WTC11 (cell line): ENCODE measurements around the gene TIMD4. TPM values are rescaled to one million over a fixed set of nuclear protein-coding genes. Genes with fewer than 3 reads are reported as not detected.

Experiments
- ATAC-seq: fragments of 200-7000 bp; cut with Tn5 transposase; 2 replicates; pipeline ENCODE4 v1.10.0; 2021; ENCODE audit warnings: mild to moderate bottlenecking, moderate library complexity
- CTCF ChIA-PET: fragments of 300-600 bp; sonication (Branson Sonifier 250); formaldehyde crosslinking; loops from one replicate; lab custom pipeline; 2021; ENCODE audit warnings: antibody characterized with exemption; lab: Charles Lee
- POLR2A ChIA-PET: fragments of 350-600 bp; sonication (Branson Sonifier 250); formaldehyde crosslinking; loops from one replicate; lab custom pipeline; 2021; ENCODE audit warnings: antibody characterized with exemption; lab: Charles Lee
- DNase-seq: peaks from one replicate; pipeline ENCODE4 v3.0.0; 2021; ENCODE audit warnings: low spot score
- H3K27ac Mint-ChIP-seq: 2 replicates; pipeline ENCODE4 v1.8.0; 2021; ENCODE audit warnings: mixed read lengths
- H3K27me3 Mint-ChIP-seq: 2 replicates; pipeline ENCODE4 v1.8.0; 2021; ENCODE audit warnings: low read depth, mild to moderate bottlenecking, moderate library complexity, mixed read lengths
- H3K36me3 Mint-ChIP-seq: 2 replicates; pipeline ENCODE4 v1.8.0; 2021; ENCODE audit warnings: mixed read lengths
- H3K4me1 Mint-ChIP-seq: 2 replicates; pipeline ENCODE4 v1.8.0; 2022; ENCODE audit warnings: mixed read lengths
- H3K4me3 Mint-ChIP-seq: 2 replicates; pipeline ENCODE4 v1.8.0; 2021; ENCODE audit warnings: mild to moderate bottlenecking, moderate library complexity, mixed read lengths
- H3K9me3 Mint-ChIP-seq: 2 replicates; pipeline ENCODE4 v1.8.0; 2021; ENCODE audit warnings: mixed read lengths
- ATF2 ChIP-seq: sonication (generic); formaldehyde crosslinking; IDR thresholded peaks from 2 replicates; pipeline ENCODE4 v1.8.1; 2022; ENCODE audit warnings: low read depth, missing genetic modification reagents, borderline replicate concordance
- E2F1 ChIP-seq: sonication (generic); formaldehyde crosslinking; IDR thresholded peaks from 2 replicates; pipeline ENCODE4 v1.8.0; 2022; ENCODE audit warnings: mild to moderate bottlenecking, missing genetic modification reagents
- ETV6 ChIP-seq: sonication (generic); formaldehyde crosslinking; IDR thresholded peaks from 2 replicates; pipeline ENCODE4 v1.8.1; 2022; ENCODE audit warnings: mild to moderate bottlenecking, missing genetic modification reagents
- FOXK1 ChIP-seq: sonication (generic); formaldehyde crosslinking; IDR thresholded peaks from 2 replicates; pipeline ENCODE4 v1.8.0; 2022; ENCODE audit warnings: mild to moderate bottlenecking, moderate library complexity, missing genetic modification reagents
- FOXP1 ChIP-seq: sonication (generic); formaldehyde crosslinking; IDR thresholded peaks from 2 replicates; pipeline ENCODE4 v1.8.0; 2022; ENCODE audit warnings: missing genetic modification reagents, mild to moderate bottlenecking, moderate library complexity, borderline replicate concordance
- FOXP4 ChIP-seq: sonication (generic); formaldehyde crosslinking; IDR thresholded peaks from 2 replicates; pipeline ENCODE4 v1.8.0; 2022; ENCODE audit warnings: mild to moderate bottlenecking, missing genetic modification reagents
- HMGA2 ChIP-seq: fragments of 250-450 bp; sonication (Bioruptor Pico); IDR thresholded peaks from 2 replicates; pipeline ENCODE4 v1.4.0; 2021; ENCODE audit warnings: mild to moderate bottlenecking, moderate library complexity
- JUN ChIP-seq: sonication (generic); formaldehyde crosslinking; IDR thresholded peaks from 2 replicates; pipeline ENCODE4 v1.8.0; 2023; ENCODE audit warnings: mild to moderate bottlenecking, missing genetic modification reagents
- MAX ChIP-seq: sonication (generic); formaldehyde crosslinking; IDR thresholded peaks from 2 replicates; pipeline ENCODE4 v1.8.0; 2022; ENCODE audit warnings: mild to moderate bottlenecking, missing genetic modification reagents
- MLX ChIP-seq: sonication (generic); formaldehyde crosslinking; IDR thresholded peaks from 2 replicates; pipeline ENCODE4 v1.8.1; 2023; ENCODE audit warnings: mild to moderate bottlenecking, missing genetic modification reagents, moderate library complexity
- NFYB ChIP-seq: sonication (generic); formaldehyde crosslinking; conservative IDR thresholded peaks from 2 replicates; pipeline ENCODE4 v1.8.0; 2022; ENCODE audit warnings: low read depth, missing genetic modification reagents
- RELA ChIP-seq: sonication (generic); formaldehyde crosslinking; IDR thresholded peaks from 2 replicates; pipeline ENCODE4 v1.8.1; 2022; ENCODE audit warnings: missing genetic modification reagents, mild to moderate bottlenecking, borderline replicate concordance
- SP1 ChIP-seq: sonication (generic); formaldehyde crosslinking; conservative IDR thresholded peaks from 2 replicates; pipeline ENCODE4 v1.8.1; 2022; ENCODE audit warnings: missing genetic modification reagents
- TCF7 ChIP-seq: sonication (generic); formaldehyde crosslinking; IDR thresholded peaks from 2 replicates; pipeline ENCODE4 v1.8.0; 2022; ENCODE audit warnings: mild to moderate bottlenecking, low read depth, missing genetic modification reagents, moderate library complexity
- USF1 ChIP-seq: sonication (generic); formaldehyde crosslinking; IDR thresholded peaks from 2 replicates; pipeline ENCODE4 v1.8.0; 2022; ENCODE audit warnings: mild to moderate bottlenecking, missing genetic modification reagents
- USF2 ChIP-seq: sonication (generic); formaldehyde crosslinking; IDR thresholded peaks from 2 replicates; pipeline ENCODE4 v1.8.1; 2023; ENCODE audit warnings: mild to moderate bottlenecking, missing genetic modification reagents, moderate library complexity
- ZBTB21 ChIP-seq: sonication (generic); formaldehyde crosslinking; IDR thresholded peaks from 2 replicates; pipeline ENCODE4 v1.8.1; 2023; ENCODE audit warnings: mild to moderate bottlenecking, missing genetic modification reagents, borderline replicate concordance
- ZMAT4 ChIP-seq: fragments of 250-450 bp; sonication (Bioruptor Pico); IDR thresholded peaks from 2 replicates; pipeline ENCODE4 v1.9.0; 2021; ENCODE audit warnings: mild to moderate bottlenecking
- ZNF138 ChIP-seq: sonication (generic); formaldehyde crosslinking; conservative IDR thresholded peaks from 2 replicates; pipeline ENCODE4 v1.8.1; 2022; ENCODE audit warnings: mild to moderate bottlenecking, moderate library complexity, missing genetic modification reagents
- total RNA-seq: library from RNA; stranded (reverse); gene quantifications from 3 replicates; pipeline ENCODE4 v1.2.3, GENCODE V29; 2021
- TF ChIP-seq, protein P1 (sequence below): sonication (generic); formaldehyde crosslinking; IDR thresholded peaks from 2 replicates; pipeline ENCODE4 v1.8.0; 2023; ENCODE audit warnings: mild to moderate bottlenecking, missing genetic modification reagents
- TF ChIP-seq, protein P2 (sequence below): fragments of 250-450 bp; sonication (Bioruptor Pico); IDR thresholded peaks from 2 replicates; pipeline ENCODE4 v1.9.0; 2021; ENCODE audit warnings: moderate library complexity, mild to moderate bottlenecking, inconsistent platforms, borderline replicate concordance
- TF ChIP-seq, protein P3 (sequence below): sonication (generic); formaldehyde crosslinking; IDR thresholded peaks from 2 replicates; pipeline ENCODE4 v1.8.0; 2022; ENCODE audit warnings: missing genetic modification reagents

The TIMD4 gene
- total RNA-seq, 1 experiment from 2014 or later: 0.13 TPM

GRCh38 chr5:156984064-156984463 lies 21.0 kb upstream of the TIMD4 start (continued):
- TF ChIP-seq ETV6 (CRISPR knock-in tag): no peak
- TF ChIP-seq SP1: no peak
- no peak for TF ChIP-seq RELA (CRISPR knock-in tag)
- TF ChIP-seq ZBTB21 (CRISPR knock-in tag): no peak
- TF ChIP-seq, protein P1, sequence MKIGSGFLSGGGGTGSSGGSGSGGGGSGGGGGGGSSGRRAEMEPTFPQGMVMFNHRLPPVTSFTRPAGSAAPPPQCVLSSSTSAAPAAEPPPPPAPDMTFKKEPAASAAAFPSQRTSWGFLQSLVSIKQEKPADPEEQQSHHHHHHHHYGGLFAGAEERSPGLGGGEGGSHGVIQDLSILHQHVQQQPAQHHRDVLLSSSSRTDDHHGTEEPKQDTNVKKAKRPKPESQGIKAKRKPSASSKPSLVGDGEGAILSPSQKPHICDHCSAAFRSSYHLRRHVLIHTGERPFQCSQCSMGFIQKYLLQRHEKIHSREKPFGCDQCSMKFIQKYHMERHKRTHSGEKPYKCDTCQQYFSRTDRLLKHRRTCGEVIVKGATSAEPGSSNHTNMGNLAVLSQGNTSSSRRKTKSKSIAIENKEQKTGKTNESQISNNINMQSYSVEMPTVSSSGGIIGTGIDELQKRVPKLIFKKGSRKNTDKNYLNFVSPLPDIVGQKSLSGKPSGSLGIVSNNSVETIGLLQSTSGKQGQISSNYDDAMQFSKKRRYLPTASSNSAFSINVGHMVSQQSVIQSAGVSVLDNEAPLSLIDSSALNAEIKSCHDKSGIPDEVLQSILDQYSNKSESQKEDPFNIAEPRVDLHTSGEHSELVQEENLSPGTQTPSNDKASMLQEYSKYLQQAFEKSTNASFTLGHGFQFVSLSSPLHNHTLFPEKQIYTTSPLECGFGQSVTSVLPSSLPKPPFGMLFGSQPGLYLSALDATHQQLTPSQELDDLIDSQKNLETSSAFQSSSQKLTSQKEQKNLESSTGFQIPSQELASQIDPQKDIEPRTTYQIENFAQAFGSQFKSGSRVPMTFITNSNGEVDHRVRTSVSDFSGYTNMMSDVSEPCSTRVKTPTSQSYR: no peak
- TF ChIP-seq ZMAT4 (CRISPR knock-in tag): no peak
- TF ChIP-seq MAX: no peak
- no peak for TF ChIP-seq E2F1 (CRISPR knock-in tag)

DNA sequence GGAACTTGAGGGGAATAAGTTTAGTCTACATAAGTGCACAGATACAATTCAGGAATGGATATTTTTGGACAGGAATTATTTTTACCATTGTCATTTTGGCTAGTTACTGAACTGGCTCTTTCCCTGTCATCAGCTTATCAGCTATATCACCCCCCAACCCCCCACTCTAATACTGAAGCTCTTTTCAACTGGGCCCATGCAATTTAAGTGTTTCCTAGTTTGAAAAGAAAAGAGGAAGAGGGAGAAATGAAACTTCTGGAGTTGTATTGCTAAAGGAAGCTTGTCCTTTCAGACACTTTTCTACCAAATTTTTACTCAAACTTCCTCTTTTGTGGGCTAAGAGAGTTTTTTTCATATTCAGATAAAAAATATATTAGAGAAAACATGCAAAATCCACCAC lies 18.5 kb upstream of the TIMD4 start:
- ChIA-PET POLR2A (no interaction called here), CTCF (no interaction called here)
- no peaks in the 10 kb centered on the region for H3K36me3 Mint-ChIP-seq
- DNase-seq (no peak), ATAC-seq (no peak)
- no peak overlapping the region for H3K4me3 Mint-ChIP-seq
- H3K27me3 Mint-ChIP-seq: no peaks in the 10 kb centered on the region; the same call in 1 of the 2 replicates
- H3K27ac Mint-ChIP-seq: no peak overlapping the region
- H3K4me1 Mint-ChIP-seq: no peaks in the 10 kb centered on the region
- peaks cover 5% of the 10 kb centered on the region; the same call in 1 of the 2 replicates for H3K9me3 Mint-ChIP-seq
- no peak for TF ChIP-seq ATF2 (CRISPR knock-in tag)
- TF ChIP-seq NFYB (CRISPR knock-in tag): no peak
- no peak for TF ChIP-seq FOXK1
- TF ChIP-seq ZNF138 (CRISPR knock-in tag): no peak
- no peak for TF ChIP-seq JUN (CRISPR knock-in tag)
- TF ChIP-seq FOXP4 (CRISPR knock-in tag): no peak
- no peak for TF ChIP-seq USF2 (CRISPR knock-in tag)
- no peak for TF ChIP-seq MLX (CRISPR knock-in tag)
- no peak for TF ChIP-seq FOXP1 (CRISPR knock-in tag)
- TF ChIP-seq, protein P2, sequence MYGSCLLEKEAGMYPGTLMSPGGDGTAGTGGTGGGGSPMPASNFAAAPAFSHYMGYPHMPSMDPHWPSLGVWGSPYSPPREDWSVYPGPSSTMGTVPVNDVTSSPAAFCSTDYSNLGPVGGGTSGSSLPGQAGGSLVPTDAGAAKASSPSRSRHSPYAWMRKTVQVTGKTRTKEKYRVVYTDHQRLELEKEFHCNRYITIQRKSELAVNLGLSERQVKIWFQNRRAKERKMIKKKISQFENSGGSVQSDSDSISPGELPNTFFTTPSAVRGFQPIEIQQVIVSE (CRISPR knock-in tag): no peak
- TF ChIP-seq HMGA2: no peak
- TF ChIP-seq, protein P3, sequence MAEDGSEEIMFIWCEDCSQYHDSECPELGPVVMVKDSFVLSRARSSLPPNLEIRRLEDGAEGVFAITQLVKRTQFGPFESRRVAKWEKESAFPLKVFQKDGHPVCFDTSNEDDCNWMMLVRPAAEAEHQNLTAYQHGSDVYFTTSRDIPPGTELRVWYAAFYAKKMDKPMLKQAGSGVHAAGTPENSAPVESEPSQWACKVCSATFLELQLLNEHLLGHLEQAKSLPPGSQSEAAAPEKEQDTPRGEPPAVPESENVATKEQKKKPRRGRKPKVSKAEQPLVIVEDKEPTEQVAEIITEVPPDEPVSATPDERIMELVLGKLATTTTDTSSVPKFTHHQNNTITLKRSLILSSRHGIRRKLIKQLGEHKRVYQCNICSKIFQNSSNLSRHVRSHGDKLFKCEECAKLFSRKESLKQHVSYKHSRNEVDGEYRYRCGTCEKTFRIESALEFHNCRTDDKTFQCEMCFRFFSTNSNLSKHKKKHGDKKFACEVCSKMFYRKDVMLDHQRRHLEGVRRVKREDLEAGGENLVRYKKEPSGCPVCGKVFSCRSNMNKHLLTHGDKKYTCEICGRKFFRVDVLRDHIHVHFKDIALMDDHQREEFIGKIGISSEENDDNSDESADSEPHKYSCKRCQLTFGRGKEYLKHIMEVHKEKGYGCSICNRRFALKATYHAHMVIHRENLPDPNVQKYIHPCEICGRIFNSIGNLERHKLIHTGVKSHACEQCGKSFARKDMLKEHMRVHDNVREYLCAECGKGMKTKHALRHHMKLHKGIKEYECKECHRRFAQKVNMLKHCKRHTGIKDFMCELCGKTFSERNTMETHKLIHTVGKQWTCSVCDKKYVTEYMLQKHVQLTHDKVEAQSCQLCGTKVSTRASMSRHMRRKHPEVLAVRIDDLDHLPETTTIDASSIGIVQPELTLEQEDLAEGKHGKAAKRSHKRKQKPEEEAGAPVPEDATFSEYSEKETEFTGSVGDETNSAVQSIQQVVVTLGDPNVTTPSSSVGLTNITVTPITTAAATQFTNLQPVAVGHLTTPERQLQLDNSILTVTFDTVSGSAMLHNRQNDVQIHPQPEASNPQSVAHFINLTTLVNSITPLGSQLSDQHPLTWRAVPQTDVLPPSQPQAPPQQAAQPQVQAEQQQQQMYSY (CRISPR knock-in tag): no peak
- TF ChIP-seq USF1: no peak
- TF ChIP-seq TCF7 (CRISPR knock-in tag): no peak
